Iris pigment epithelial cell (primary cell): Measurements from ENCODE around the gene MXRA7.
"Not testable (repeated sequence)": the region's sequence is repeated elsewhere in the genome, so short reads cannot be mapped to it uniquely, and the experiment has no call there.

Experiments
- DNase-seq: peaks from one replicate; pipeline ENCODE4 v3.0.0-alpha.2; 2011; ENCODE audit warnings: low read depth

The MXRA7 gene

DNA sequence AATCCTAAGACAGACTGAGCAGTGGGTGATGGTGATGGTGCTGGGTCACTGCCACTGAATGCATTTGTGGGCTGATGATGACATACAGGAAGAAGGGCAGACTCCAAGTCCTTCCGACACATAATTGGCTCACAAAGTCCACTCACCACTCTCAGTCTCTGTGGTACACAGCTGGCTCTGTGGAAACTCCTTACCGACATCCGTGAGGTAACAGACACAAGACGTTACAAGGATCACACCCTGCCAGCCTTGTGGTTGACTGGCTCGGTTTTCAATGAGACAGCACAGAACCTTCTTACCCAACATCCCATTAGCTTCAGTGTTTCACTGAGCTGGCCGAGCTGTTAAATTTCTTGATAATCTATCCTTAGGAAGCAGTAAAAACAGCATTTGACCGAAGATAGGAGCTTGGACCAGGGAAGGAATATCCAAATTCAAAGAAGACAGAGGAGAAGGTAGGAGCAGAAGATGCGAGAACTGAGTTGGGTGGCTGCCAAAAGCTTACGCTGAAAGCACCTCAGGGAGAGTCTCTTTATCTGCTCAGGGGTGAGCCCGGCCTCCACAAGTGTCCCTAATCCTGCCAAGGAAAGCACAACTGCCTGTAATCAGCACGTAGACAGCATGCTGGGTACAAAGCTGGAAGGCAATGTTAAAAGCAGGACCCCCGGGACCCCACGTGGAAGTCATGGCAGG is 5.5 kb upstream of the MXRA7 start:
- peak; percentile 100 for DNase-seq

DNA sequence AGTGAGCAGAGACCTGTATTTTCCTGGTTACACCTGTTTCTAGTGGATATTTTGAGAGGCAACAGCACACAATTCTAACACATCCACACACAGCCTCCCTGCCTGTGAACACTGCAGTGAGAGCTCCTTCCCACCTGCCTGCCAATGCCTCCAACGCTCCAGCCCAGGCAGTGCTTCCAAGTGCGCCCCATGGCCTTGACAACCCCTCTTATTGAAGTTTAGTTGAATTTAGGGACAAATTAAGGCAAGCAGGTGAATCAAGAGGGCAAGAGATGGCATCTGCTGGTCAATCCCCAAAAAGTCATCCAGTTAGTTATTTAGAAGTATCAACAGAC is 4.7 kb upstream of the MXRA7 start:
- DNase-seq: no peak

DNA sequence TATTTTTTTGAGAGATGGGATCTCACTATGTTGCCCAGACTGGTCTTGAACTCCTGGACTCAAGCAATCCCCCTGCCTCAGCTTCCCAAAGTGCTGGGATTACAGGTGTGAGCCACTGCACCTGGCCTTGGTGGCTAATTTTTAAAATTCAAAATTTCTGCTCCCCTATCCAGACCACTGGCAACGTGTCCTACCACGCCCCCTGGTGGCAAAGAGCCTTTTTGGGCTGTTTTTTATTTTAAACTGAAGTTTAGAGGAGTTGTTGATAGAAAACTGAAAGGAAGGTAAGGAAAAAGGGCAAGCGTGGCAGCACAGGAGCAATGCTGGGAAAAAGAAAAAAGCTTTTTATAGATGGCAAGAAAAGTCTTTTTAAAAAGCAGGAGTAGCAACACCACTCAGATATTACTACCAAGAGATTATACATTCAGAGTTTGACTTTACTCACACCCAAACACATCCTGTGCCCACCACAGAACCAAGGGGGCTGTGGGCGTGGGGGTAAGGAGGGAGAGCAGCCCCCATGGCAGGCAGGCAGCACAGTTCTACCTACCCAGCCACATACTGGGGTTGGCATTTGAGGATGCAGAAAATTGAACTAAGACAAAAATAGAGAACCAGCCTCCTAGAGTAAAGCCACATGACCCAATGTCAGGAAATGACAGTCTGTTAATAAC is 4.2 kb upstream of the MXRA7 start:
- peak; percentile 45 for DNase-seq

GRCh38 chr17:76714336-76714735 is 3.6 kb upstream of the MXRA7 start:
- no peak for DNase-seq

GRCh38 chr17:76713765-76714164 is 3.0 kb upstream of the MXRA7 start:
- no peak for DNase-seq

DNA sequence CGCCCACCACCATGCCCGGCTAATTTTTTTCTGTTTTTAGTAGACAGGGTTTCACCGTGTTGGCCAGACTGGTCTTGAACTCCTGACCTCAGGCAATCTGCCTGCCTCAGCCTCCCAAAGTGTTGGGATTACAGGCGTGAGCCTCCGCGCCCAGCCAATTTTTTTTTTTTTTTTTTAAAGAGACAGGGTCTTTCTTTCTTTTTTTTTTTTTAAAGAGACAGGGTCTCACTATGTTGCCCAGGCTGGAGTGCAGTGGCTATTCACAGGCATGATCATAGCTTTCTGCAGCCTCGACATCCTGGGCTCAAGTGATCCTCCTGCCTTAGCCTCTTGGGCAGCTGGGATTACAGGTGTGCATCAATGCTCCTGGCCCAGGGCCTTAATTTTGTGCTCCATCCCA is 1.6 kb upstream of the MXRA7 start:
- DNase-seq: not testable (repeated sequence)

DNA sequence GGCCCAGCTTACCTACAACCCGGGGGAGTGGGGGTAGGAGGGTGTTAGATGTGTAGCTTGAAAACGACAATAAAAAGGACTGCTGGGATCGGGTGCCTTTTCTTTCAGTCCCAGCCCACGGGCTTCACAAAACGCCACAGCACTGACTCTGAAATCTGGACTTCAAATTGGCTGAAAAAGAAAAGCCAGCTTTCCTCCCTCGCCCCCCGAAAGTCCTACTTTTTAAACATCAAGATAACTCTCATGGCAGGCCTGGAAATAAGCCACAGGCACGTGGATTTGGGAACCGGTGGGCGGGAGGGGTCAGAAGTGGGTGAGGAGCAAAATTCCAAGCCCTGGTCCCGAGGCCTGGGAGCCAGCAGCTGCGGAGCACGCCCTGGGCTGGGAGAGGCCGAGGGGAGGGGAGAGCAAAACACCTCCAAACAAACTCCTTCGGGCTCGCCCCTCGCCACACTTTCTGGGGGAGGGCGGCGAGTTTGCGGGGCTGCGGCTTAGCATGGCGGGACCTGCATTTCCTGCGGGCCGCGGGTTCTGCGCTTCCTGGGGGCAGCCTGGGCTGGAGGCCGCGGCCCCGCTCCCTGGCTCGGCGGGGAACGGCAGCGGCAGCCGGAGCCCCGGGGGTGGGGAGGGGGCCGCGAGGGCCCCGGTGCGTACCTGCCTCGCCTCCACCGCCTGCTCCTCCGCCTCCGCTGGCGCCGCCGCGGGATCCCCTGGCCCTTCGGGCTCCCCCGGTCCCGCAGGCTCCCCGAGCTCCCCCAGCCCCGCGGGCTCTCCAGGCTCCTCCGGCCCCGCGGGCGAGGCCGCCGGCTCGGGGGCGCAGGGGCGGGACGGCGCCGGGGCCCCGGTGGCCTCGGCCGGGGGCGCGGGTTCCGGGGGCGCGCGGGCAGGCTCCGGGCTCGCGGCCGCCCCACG is 558 bp downstream of the MXRA7 start:
- not testable (repeated sequence) for DNase-seq

GRCh38 chr17:76709077-76709950 is 1.5 kb downstream of the MXRA7 start:
- peak; percentile 97 for DNase-seq

- no peak for DNase-seq
Observed at GRCh38 chr17:76707985-76708807, 2.6 kb downstream of the MXRA7 start.

GRCh38 chr17:76706817-76707216 is 3.9 kb downstream of the MXRA7 start:
- DNase-seq: no peak

DNA sequence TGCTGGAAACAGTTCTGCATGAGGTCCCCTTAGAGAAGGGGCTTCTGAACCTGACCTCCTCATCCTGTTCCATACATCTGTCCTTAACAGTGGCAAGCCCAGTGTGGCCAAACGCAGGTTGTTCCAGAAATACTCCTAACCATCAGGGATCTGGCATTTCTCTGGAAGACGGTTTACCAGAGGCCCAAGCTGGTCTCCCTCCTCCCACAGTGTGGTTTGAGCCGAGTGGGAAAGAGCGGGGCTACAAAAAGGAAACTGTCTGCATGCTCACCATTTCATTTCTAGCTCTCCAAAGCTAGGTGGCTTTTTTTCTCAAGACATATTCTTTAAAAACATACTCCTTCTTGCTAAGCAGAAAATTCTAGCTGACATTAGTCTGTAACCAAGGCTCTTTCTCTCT is 6.0 kb downstream of the MXRA7 start:
- no peak for DNase-seq

GRCh38 chr17:76702941-76703637 is 7.7 kb downstream of the MXRA7 start:
- DNase-seq: no peak

DNA sequence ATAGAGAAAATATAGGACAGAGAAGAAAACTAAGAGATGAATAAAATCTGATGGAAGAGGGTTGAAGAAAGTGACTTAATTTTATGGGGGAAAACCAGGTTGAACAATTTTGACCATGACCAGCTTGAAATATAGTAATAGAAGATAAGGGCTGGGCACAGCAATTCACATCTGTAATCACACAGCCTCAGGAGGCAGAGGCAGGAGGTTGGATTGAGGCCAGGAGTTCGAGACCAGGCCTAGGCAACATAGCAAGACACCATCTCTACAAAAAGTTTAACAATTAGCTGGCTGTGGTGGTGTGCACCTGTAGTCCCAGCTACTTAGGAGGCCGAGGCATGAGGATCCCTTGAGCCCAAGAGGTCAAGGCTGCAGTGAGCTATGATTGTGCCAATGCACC is 8.7 kb downstream of the MXRA7 start:
- no peak for DNase-seq

- DNase-seq: no peak
Observed at GRCh38 chr17:76701471-76701967, 9.2 kb downstream of the MXRA7 start.

GRCh38 chr17:76700617-76701470 is 9.9 kb downstream of the MXRA7 start:
- DNase-seq: peak; percentile 92

DNA sequence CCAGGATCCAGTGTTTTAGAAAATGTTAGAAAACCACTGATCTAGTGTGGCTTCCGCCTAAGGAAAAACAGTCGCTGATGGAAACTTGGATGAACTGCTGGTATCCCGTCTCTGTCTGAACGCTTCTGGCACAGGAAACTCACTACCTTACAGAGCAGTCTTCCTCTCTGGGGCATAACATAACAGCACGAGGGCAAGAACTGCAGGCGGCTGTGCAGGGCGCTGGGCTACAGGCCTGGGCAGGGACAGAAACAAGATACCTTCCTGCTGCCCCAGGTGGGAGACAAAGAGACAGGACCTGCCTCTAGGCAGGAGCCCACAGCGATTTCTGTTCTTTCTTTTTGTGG is 10.5 kb downstream of the MXRA7 start:
- DNase-seq: no peak

DNA sequence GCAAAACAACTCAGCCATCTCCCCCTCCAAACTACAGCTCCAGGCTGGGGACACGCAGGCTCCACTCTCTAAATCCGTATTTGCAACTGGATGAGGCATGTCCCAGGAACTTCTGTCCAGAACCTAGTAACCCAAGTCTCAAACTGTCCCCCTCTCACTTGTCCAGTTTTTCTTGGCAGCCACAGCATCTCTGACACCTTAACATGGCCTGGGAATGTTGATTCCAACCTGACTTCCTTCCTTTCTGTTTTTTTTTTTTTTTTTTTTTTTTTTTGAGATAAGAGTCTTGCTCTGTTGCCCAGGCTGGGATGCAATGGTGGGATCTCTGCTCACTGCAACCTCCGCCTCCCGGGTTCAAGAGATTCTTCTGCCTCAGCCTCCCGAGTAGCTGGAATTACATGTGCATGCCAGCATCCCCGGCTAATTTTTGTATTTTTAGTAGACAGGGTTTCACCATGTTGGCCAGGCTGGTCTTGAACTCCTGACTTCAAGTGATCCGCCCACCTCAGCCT is 12.2 kb downstream of the MXRA7 start:
- not testable (repeated sequence) for DNase-seq

DNA sequence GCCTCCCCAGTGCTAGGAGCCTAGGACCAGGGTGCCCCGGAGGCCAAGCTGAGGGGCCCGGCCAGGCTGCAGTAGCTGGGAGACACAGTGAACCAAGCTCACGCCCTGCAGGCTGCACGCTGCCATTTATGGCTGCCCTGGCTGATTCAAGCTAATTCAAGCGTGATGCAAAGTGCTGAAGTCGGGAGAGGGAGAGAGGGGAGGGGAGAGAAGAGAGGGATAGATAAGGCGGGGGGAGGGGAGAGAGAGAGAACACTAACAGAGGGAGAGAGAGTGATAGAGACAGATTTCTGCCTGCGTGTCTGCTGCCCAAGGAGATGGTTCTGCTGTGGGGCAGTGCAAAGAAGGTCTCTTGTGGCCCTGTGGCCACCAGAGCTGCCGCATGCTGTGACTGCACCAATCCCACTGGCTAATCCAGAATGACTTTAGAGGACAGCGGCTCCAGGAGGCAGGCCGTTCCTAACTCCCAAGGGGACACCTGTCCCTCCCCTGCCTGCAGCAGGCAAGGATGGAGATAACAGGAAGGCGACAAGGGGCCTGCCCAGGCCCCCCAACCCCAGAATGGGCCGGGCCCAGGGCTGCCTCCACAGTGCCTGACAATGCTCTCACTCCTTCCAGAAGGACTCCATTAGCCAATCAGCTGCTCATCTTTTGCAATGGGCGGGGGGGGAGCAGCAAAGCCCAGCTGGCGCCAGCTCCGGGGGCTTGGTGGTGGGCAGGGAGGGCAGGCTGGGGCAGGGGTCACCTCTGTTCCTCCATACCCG is 12.9 kb downstream of the MXRA7 start:
- DNase-seq: peak; percentile 63
